GM12875 (cell line): ENCODE data around the gene GPC5.

Experiments
- H3K4me3 ChIP-seq: one replicate; pipeline ENCODE4 v1.5.1; 2011; ENCODE audit warnings: low read depth, low read length, control low read depth
- TF ChIP-seq, protein P1 (sequence below): IDR thresholded peaks from 2 replicates; pipeline ENCODE4 v1.5.1; 2011; ENCODE audit warnings: low read depth, mild to moderate bottlenecking, control low read depth, inconsistent platforms, low read length, moderate library complexity, borderline replicate concordance; ENCODE audit not compliant: insufficient read depth

The GPC5 gene

DNA sequence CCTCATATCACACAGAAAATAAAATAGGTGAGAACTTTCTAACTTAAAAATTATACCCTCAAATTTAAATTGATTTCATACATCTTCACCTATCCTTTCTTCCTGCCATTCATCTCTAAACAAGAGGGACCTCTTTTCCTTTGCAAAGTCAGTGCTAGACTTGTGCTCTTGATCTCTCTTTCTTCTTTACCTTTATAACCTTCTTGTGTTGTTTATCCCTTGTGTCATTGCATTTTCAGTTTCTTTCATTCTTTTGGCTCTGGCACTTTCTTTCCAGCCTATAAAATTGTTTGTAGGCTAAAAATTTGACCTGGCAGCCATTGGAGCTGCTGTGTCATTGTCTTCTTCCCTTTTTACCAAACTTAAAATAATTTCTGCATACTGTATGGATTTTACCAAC is 190.1 kb downstream of the GPC5 start:
- no peak overlapping the region for H3K4me3 ChIP-seq
- TF ChIP-seq, protein P1, sequence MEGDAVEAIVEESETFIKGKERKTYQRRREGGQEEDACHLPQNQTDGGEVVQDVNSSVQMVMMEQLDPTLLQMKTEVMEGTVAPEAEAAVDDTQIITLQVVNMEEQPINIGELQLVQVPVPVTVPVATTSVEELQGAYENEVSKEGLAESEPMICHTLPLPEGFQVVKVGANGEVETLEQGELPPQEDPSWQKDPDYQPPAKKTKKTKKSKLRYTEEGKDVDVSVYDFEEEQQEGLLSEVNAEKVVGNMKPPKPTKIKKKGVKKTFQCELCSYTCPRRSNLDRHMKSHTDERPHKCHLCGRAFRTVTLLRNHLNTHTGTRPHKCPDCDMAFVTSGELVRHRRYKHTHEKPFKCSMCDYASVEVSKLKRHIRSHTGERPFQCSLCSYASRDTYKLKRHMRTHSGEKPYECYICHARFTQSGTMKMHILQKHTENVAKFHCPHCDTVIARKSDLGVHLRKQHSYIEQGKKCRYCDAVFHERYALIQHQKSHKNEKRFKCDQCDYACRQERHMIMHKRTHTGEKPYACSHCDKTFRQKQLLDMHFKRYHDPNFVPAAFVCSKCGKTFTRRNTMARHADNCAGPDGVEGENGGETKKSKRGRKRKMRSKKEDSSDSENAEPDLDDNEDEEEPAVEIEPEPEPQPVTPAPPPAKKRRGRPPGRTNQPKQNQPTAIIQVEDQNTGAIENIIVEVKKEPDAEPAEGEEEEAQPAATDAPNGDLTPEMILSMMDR, result no peak

DNA sequence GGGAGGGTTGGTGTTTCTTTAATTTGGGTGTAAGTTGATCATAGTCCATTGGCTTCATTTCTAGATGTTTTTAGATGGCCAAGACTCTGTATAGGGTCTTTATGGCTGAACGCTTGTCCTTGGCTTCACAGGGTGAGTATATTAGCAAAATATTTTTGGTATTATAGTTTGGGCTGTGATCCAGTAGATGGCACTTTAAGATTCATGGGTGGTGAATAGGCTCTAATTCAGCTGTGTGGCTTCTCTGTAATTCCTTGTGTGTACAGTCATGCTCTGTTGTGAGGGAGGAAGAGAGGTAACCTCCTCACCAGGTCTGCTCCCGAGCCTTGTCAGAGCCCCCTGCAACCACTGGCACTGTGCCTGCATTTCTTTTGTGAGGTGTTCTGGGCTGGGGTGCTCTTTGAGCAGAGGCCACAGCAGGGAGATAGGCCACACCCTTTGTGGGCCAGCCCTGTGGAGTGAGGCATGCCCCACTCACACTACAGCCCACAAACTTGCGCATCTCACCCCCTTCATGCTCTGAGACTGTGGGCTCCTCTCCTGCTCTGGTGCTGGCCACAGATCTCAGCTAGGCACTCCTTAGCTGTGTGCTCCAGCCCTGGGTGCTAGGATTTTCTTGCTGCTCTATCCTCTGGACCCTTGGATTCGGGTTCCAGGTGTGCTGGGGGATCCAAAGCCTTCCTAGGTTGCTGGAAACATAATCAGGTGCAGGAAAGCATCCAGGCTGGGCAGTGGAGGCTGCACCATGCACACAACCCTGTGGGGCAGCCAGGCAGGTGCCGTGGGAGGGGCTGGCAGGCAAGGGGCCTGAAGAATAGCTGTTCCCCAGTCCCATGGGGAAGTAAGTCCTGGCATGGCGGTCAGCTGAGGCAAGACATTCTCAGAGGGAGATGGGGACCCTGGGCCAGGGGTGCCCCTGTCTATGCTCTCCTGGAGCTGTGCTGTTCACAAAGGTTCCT is 193.9 kb downstream of the GPC5 start:
- TF ChIP-seq, protein P1, result no peak
- H3K4me3 ChIP-seq, result no peak overlapping the region

DNA sequence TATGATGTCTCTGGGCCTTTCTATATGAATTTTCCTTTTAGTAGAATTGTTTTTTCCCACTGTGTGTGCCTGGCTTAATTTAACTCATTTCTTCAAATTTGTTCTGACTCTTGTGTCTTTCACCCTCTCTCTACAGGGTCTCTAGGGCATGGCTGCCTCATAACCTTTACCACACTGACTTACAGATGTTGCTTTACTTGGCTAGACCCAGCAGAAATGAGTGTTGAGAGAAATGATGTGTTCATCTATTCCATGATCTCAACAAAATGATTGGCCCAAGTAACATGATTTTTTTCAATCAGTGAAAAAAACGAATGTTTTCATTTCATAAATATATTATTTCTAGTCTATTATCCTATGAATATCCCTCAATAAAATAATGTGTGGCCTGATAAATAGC is 195.0 kb downstream of the GPC5 start:
- TF ChIP-seq, protein P1, result no peak
- no peak overlapping the region for H3K4me3 ChIP-seq

DNA sequence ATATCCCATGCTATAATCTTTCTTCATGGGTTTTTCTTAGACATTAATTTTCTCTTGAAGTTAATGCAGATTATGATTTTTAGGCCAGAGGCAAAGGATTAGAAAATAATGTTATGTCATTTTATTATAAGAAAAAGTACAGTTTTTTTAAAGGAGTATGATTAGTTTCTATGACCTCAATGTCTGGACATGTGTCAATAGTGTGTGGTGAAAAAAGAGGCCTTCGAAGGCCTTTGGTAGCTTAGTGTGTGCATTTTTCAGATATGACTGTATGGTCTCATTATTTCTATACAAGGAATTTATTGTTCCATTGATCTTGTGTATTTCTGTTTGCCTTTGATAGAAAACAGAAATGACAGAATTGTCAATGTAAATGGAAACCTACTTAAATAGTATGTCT is 195.6 kb downstream of the GPC5 start:
- H3K4me3 ChIP-seq, result no peak overlapping the region
- TF ChIP-seq, protein P1, result no peak

DNA sequence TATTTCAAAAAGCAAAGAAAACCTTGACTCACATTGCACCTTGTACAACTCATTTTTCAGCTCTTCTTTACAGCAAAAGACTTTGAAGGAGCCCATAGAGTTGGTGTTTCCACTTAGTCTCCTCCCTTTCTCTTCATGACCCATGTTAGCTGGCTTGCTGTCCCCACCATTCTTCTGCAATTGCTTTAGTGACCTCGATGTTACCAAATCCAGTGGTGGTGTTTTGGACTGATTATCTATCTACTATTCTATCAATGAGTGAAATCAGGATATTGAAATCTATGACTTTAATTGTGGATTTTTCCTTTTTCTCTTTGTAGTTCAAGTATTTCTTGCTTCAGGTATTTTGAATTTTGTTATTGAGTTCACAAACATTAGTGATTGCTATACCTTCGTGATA is 197.3 kb downstream of the GPC5 start:
- TF ChIP-seq, protein P1, result no peak
- H3K4me3 ChIP-seq, result no peak overlapping the region

DNA sequence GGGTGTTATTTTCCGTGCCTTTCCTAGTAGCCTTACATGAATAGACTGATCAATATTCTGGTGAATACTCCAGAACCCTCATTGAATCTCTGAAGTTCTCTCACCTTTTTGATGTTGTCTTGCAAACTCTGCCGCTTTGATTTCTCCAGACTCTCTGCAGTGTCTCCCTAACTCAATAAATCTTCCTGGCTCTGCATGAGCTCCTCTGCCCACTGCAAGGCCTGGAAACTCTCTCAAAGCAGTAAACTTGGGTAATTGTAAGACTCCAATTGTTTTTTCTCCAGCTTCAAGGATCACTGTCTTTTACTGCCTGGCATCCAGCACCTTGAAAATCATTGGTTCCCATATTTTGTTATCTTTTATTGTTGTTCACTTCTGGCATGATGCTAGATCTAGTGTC is 198.4 kb downstream of the GPC5 start:
- TF ChIP-seq, protein P1, result no peak

DNA sequence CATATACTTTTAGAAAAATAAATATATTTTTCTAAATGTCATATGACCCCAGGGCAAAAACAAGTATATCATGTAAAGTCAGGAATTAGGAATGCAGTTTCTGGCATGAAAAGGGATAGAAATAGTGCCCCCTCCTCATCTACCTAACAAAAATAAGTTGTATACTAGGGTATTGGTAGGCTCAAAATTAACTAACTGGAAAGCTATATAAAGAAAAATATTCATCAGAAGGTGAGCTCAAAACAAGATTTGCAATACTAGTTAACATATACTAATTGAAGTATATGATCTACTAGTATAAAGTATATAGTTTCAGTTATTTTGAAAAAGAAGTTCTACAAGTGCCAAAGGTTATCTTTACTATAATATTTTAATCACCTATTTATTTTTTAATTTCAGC is 200.2 kb downstream of the GPC5 start:
- TF ChIP-seq, protein P1, result no peak

More for the DNA sequence above, 198.4 kb downstream of the GPC5 start:
- H3K4me3 ChIP-seq, result no peak overlapping the region

More for the DNA sequence above, 200.2 kb downstream of the GPC5 start:
- H3K4me3 ChIP-seq, result no peak overlapping the region
